Epithelial cell of prostate (primary cell): ENCODE measurements around the gene CUX1.

Experiments used
- DNase-seq: peaks from one replicate; pipeline ENCODE4 v3.0.0-alpha.2; 2011; ENCODE audit warnings: low read depth, low spot score
- H3K27ac ChIP-seq: fragments of 450-650 bp; 2 replicates; pipeline ENCODE4 v1.5.1; 2017; ENCODE audit warnings: mild to moderate bottlenecking

The CUX1 gene

DNA sequence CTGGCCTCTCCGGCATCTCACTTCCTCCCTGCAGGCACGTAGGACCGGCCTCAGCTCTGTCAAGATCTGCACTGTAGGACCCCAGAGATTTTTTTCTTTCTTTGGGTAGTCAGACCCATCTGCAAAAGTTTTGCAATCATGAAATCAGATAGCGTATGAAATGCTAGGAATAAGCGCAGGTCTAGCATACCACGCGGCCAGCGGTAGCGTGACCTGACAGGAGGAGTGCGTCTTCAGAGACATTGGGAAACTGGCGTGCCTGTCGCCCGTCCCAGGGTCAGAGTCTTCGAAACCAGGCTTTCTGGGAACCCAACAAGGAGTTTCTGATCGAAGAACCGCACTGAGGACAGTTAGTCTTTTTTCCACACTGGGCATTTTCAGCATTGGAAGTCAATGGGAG, 368.4 kb downstream of the CUX1 start:
- no peak for DNase-seq
- no peak overlapping the region for H3K27ac ChIP-seq

DNA sequence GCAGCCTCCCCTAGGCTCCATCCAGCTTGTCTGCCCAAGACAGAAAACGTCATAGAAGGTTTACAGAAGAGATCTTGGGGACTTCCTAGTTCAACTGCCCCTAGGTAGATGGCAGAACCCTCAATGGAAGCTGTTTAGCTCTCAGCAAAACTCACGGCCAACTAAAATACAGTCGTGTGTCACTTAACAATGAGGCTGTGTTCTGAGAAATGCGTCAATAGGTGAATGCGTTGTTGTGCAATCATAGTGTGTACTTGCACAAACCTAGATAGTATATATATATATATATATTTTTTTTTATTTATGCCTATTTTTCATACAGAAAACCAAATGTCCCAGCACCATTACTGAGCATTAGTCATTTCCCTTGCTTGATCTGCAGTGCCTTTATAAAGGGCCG, 368.9 kb downstream of the CUX1 start:
- H3K27ac ChIP-seq, result no peak overlapping the region
- no peak for DNase-seq

DNA sequence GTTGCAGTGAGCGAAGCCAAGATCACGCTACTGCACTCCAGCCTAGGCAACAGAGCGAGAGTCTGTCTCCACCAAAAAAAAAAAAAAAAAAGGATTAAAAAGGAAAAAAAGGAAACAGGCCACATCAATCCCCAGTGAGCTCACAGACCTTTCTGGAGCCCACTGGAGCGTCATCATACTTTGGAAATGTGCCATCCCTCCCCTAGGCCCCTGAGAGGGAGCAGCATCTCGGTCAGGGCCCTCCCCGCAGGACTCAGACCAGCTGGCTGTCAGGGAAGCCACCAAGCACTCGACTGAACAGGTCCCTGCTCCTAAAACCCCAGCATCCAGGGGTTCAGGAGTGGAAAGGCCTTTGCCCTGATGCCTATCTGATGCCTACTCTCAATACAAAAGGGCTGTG, 371.3 kb downstream of the CUX1 start:
- DNase-seq, result no peak
- H3K27ac ChIP-seq, result no peak overlapping the region

DNA sequence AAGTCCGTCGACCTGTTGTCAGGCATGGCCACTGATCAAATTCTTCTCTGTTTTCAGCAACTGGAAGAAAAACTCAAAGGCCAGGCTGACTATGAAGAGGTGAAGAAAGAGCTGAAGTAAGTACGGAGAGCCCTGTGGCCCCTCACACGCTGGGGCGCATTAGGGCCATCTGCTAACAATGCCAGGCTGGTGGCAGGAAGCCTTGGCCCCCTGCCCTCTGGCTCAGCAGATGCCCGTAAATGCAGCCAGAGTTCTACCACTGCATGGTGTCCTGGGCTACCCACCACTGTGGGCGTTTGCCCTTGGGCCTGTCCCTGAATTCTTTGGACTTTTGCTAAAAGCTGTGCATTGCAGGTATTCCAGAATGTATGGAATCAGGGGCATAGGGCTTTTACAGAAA, 372.3 kb downstream of the CUX1 start:
- no peak for DNase-seq

DNA sequence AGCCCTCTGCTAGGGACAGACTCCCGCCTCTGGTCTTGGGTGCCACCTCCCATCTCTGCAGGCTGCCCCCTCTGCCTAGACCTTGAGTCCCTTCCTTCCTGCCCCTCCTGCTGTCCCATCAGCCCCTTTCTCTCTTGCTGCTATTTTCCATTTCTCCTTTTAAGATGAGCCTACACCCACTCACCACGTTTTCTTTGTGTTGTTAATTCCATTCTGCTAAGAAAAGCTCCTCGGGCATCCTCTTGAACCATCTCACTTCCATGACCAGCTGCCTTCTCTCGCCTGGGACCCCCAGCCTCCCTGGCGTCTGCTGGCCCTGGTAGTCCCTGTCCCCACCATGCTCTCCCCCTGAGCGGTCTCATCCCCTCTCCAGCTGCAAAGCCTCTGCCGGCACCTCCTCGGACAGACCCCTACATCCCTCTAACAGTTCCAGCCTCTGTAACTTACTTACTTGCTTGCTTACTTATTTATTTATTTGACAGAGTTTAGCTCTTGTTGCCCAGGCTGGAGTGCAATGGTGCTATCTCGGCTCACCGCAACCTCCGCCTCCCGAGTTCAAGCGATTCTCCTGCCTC, 373.4 kb downstream of the CUX1 start:
- no peak for DNase-seq
- H3K27ac ChIP-seq, result no peak overlapping the region

More for the DNA sequence above, 372.3 kb downstream of the CUX1 start:
- H3K27ac ChIP-seq, result no peak overlapping the region

DNA sequence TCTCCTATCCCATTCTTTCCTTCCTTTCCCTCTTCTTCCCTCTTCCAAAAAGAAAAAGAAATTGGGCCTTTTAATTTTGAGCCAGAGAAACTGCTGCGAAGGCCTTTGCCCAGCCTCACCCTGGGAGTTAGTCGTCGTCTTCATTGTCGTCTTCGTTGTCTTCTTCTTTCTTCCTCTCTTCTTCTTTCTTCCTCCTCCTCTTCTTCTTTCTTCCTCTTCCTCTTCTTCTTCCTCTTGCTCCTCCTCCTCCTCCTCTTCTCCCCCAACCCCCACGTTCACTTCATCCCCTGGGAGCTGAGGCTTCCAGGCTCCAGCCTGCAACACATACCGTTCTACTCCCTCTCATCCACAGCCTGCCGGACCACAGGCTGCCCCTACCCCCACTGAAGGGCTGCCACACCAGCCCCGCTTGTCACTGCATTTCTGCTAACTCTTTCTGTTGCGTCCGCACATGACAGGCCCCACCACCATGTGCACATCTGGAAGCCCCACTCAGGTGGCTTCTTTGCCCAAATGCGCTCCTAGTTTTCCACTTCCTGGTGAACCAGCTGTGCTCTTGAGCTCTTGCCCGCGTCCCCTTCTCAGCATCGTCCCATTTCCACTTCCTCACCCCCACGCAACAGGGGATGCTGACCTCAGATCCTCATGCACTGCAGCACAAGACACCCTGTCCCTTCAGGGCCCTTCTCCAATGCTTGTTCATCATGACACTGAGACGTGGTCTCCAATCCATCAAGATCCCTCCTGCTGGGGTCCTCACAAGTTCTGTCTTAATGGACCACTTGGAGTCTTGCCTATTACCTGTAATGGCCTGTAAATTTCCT, 374.3 kb downstream of the CUX1 start:
- no peak overlapping the region for H3K27ac ChIP-seq
- DNase-seq, result no peak

DNA sequence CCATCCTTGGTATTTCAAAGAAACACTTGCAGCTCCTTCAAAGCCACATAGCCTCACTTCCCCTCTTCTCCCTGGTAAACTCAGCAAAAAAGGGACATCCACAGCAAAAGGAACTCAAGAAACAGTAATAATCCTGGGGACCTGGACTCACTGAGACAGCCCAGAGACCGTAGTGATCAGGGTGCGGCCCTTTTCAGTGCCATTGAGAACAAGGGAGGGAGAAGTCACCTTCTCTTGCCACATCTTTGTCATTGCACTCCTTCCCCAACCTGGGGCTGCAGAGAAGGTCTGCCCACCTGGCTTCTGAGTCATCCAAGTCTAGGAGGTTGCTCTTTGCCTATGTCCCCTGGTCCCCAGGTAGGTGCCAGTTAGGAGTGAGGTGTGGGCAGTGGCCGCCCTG, 375.4 kb downstream of the CUX1 start:
- no peak overlapping the region for H3K27ac ChIP-seq

DNA sequence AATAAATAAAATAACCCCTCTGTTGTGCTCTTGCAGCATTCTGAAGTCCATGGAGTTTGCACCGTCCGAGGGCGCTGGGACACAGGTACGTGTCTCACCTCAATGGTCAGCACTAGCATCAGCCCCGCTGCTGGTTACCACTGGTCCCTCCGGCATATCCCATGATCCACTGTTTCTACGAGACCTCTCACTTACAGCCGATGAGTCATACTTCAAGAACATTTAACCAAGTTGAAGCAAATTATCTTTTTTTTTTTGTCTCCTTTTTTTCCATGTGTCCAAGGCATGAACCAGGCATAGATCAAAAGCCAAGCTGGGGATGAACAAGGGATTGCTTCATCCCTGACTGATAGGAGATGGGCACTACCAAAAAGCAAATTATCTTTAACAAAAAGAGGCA, 376.4 kb downstream of the CUX1 start:
- H3K27ac ChIP-seq, result no peak overlapping the region
- DNase-seq, result no peak

More for the DNA sequence above, 375.4 kb downstream of the CUX1 start:
- DNase-seq, result no peak

DNA sequence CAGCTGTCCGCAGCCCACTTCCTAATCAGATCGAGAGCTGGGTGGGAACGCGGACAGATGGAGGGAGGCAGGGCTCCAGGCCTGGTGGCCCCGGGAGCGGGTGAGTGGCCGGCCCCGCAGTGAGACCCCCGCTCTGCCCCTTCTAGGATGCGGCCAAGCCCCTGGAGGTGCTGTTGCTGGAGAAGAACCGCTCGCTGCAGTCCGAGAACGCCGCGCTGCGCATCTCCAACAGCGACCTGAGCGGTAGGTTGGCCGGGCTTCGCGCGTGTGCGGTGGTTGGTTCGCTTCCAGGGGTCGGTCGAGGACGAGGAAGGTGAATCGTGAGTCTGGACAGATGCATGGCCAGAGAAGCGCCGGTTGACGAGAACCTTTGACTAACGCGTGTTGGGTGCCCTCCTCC, 377.9 kb downstream of the CUX1 start:
- H3K27ac ChIP-seq, result no peak overlapping the region

DNA sequence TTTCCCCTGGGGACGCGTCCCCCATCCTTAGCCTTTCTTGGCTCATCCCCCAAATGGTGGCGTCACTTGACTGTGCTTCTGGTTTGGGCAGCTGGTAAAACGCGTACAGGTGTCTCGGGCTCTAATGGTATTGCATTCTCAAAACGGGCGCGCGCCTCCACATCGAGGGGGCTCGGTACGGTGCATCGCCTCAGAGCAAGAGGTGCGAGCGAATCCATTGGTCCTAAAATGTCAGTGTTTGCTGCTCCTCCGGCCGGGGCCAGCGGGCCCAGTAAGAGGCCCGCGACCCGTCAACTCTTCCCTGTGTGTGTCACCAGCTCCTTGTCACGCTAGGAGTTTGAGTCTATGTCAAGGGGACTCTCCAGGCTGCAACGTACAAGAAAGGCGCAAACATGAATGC, 378.6 kb downstream of the CUX1 start:
- no peak for DNase-seq
- no peak overlapping the region for H3K27ac ChIP-seq

More for the DNA sequence above, 377.9 kb downstream of the CUX1 start:
- no peak for DNase-seq

DNA sequence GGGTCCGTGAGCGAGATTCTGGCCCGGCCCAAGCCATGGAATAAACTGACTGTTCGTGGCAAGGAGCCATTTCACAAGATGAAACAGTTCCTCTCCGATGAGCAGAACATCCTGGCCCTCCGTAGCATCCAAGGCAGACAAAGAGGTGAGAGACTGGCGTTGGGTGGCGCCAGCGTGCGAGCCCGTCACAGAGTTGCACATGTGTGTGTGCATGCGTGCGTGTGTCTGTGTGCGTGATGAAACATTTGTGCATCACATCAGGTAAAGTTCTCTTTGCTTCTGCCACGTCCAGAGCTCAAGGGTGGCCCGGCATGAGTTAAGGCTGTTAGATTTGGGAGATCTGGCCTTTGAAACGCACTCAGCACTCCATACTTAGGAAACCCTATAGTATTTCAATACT, 379.7 kb downstream of the CUX1 start:
- no peak overlapping the region for H3K27ac ChIP-seq
- no peak for DNase-seq

DNA sequence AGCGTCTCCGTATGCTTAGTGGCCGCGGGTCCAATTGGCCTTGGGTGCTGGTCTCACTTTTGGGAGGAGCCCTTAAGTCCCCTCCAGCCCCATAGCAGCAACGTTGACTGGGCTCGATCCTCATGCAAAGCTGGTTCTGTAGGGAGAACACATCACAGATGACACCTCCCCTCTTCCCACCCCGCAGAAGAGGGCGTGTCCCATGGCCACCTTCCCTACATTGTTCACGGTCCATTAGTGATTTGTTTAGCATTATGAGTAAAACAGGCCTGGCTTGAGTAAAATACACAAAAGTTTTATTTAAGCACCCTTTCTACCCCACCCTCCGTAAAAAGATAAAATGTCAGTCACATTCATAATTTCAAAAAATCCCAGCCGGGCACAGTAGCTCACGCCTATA, 380.2 kb downstream of the CUX1 start:
- DNase-seq, result no peak
- H3K27ac ChIP-seq, result no peak overlapping the region

DNA sequence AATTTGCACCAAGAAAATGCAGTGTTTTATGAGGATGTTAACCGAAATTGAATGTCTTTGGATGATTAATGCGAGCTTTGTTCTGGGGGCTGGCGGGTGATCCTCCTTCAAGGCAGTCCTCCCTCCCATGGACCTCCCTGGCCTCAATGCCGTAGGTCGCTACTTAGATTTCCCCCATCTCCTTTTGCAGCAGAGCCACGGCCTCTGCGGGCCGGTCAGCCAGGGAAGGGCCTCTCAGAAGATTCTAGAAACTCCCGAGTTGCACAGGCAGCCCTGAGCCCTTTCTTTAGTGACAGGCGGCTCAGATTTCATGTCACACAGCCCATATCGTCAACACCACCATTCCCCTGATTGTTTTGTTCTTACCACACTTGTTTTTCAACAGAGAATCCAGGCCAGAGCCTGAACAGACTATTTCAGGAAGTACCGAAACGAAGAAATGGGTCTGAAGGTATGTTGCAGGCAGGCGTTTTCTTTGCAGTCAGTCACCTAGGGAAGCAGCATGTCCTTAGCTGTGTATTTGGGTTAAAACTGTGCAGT, 381.1 kb downstream of the CUX1 start:
- no peak overlapping the region for H3K27ac ChIP-seq
- DNase-seq, result no peak

DNA sequence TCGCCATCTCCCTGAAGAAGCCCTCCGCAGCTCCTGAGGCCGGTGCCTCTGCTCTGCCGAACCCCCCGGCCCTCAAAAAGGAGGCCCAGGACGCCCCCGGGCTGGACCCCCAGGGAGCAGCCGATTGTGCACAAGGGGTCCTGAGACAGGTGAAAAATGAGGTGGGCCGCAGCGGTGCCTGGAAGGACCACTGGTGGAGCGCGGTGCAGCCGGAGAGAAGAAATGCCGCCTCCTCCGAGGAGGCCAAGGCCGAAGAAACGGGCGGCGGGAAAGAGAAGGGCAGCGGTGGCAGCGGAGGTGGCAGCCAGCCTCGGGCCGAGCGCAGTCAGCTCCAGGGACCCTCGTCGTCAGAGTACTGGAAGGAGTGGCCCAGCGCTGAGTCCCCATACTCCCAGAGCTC, 384.1 kb downstream of the CUX1 start:
- no peak overlapping the region for H3K27ac ChIP-seq
- DNase-seq, result no peak

DNA sequence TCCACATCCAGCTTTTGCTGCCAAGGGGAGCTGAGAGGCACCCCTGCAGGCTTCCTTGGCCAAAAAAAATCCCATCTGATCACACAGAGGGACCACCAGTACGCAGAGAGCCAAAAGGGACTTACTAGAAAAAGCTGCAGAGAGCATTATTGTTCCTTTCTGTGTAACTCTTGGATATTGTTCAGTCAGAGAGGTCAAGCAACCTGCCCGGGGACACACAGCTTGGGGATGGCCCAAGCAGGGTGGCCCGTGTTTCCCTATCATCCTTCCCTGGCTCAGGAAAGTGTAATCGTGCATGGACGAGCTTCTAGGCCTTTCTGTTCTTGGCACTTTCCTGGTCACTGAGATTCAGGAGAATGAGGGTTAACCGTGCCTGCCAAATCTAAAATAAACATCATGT, 385.1 kb downstream of the CUX1 start:
- no peak for DNase-seq
- no peak overlapping the region for H3K27ac ChIP-seq

DNA sequence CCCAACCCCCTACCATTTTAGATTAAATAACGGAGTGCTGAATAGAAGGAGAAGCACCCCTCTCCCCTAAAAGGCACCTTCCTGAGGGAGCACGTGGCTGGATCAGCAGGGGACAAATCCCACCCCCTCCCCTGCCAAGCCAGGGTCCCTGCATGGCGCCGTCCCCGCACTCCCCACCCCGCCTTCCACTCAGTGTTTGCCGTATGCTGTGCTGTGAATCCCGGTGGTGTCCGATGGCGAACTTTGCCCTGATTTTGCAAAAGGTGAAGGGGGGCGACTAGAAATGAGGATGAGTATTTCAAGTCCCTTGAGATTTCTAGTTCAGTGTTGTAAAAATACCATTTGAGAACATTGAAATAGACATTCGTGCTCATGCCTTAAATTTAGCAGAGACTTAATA, 385.8 kb downstream of the CUX1 start:
- no peak for DNase-seq

DNA sequence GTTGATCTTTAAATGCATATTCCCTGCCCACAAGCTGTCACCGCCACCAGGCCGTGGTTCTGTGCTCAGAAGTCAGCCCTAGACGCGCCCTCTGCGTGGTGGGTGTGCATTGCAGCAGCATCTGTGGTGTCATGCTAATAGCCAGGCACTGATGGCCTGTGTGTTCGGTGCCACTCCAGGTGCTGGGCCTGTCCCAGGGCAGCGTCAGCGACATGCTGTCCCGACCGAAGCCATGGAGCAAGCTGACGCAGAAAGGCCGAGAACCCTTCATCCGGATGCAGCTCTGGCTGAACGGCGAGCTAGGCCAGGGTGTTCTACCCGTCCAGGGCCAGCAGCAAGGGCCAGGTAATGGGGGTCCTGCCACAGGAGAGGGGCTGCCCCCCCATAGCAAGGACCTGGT, 386.8 kb downstream of the CUX1 start:
- no peak overlapping the region for H3K27ac ChIP-seq
- DNase-seq, result no peak

More for the DNA sequence above, 385.8 kb downstream of the CUX1 start:
- no peak overlapping the region for H3K27ac ChIP-seq

DNA sequence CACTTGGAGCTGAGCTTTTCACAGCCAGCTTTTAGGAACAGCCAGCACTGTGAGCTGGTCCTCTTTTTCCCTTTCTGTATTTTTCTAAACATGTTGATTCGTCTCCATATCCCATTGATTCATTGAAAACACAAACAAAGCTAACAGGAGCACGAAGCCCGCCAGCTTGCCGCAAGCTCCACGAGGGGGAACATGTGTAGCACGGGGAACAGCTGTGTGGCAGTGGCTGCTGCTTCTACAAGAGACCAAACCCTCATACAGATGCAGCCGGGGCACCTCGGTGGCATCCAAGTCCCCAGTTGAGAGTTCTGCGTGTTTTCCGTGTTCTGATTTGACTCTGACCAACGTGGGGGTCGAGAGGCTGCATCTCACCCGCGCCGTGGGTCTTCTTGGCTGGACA, 388.5 kb downstream of the CUX1 start:
- no peak for DNase-seq
- no peak overlapping the region for H3K27ac ChIP-seq

DNA sequence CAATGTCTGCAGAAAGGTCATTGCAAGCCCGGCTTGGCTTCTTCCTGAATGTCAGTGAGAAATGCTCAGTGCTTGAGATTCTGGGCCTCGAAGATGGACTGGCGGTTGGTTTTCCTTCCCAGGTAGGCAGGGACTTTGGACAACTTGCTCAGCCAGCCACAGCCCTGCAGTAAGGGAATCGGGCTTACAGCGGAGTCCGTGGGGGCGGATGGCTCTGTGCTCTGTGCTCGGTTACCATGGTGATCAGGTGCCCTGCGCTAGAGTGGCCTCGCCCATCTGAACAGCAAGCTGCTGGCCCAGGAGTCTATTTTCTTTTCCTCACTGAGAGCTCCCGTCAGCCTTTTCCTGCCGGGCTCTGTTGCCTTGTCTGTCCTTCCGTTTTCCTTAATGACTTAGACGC, 391.4 kb downstream of the CUX1 start:
- DNase-seq, result no peak

DNA sequence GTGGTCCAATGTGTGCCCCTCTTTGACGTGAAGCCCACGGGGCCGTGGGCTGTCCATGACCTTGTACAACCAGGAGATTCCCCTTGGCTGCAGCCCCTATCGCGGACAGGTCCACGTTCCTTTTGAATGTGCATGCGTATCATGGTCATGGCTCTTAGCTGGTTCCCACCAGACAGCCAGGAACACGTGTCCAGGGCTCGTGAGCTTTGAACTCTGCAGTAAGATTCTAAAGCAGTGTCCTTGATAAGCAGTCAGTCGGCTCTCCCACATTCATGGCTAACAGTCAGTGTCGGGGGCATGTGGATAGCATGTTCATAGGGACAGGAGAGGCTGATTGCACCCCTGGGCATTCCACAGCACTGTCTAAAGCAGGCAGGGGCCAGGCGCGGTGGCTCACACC, 393.4 kb downstream of the CUX1 start:
- no peak for DNase-seq
- H3K27ac ChIP-seq, result no peak overlapping the region

More for the DNA sequence above, 391.4 kb downstream of the CUX1 start:
- H3K27ac ChIP-seq, result no peak overlapping the region

DNA sequence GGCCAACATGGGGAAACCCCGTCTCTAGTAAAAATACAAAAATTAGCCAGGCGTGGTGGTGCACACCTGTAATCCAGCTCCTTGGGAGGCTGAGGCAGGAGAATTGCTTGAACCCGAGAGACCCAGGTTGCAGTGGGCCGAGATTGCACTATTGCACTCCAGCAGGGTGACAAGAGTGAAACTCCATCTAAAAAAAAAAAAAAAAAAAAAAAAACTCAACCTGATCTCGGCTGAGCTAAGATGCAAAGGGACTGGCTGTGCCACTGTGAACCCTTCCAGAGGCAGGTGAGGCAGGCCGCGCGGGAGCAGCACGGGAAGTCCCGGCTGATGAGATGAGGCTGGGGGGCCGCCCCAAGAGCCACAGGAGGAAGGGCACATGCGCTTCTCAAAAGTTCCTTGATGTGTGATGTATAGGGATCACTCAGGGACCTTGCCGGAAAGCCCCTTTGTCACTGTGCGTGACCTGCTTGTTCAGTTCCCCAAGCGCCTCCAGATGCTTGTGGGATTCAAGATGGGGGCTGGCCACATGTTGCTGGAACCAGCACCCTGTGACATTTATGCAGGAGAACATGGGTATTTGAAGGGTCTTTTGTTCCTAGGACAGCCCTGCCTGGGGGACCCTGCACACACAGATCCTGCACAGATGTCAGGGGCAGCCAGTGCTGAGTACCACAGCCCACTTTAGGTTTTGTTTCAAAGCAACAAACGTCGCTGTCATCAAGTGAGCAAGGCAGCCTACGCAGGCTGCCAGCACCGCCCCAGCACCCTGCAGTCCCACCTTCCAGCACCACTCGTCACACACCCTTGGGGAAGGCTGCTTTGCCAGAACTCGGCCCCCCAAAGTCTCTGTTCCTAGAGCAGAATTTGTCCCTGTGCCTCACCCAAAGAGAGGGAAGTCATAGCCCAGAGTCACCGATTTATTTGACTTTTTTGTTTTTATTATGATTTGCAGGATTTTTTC, 394.4 kb downstream of the CUX1 start:
- no peak overlapping the region for H3K27ac ChIP-seq
- DNase-seq, result no peak
